SK-N-SH treated with all-trans-retinoic acid at 6 μM for 48 hours (cell line): ENCODE results near the gene VSIG10L.

Experiments used
- ARNTL ChIP-seq: fragments of 450-650 bp; formaldehyde crosslinking; IDR thresholded peaks from 2 replicates; pipeline ENCODE4 v1.5.0; 2020; ENCODE audit warnings: low read depth, mild to moderate bottlenecking, moderate library complexity, borderline replicate concordance
- BACH2 ChIP-seq: fragments of 250-450 bp; sonication (Bioruptor Pico); IDR thresholded peaks from 2 replicates; pipeline ENCODE4 v1.9.0; 2021; ENCODE audit warnings: mild to moderate bottlenecking, borderline replicate concordance
- OSR1 ChIP-seq: fragments of 250-450 bp; sonication (Bioruptor Pico); IDR thresholded peaks from 2 replicates; pipeline ENCODE4 v1.8.0; 2022; ENCODE audit warnings: moderate library complexity, mild to moderate bottlenecking, inconsistent platforms
- PATZ1 ChIP-seq: fragments of 250-450 bp; sonication (Bioruptor Pico); IDR thresholded peaks from 2 replicates; pipeline ENCODE4 v1.8.0; 2020; ENCODE audit warnings: mild to moderate bottlenecking, moderate library complexity, borderline replicate concordance
- ZFP30 ChIP-seq: fragments of 450-650 bp; formaldehyde crosslinking; IDR thresholded peaks from 2 replicates; pipeline ENCODE4 v1.5.0; 2022; ENCODE audit warnings: mild to moderate bottlenecking, moderate library complexity
- ZNF70 ChIP-seq: fragments of 450-650 bp; formaldehyde crosslinking; IDR thresholded peaks from 2 replicates; pipeline ENCODE4 v1.5.0; 2020; ENCODE audit warnings: mild to moderate bottlenecking, moderate library complexity
- ZNF8 ChIP-seq: fragments of 450-650 bp; formaldehyde crosslinking; IDR thresholded peaks from 2 replicates; pipeline ENCODE4 v1.5.0; 2020; ENCODE audit warnings: mild to moderate bottlenecking, moderate library complexity

DNA sequence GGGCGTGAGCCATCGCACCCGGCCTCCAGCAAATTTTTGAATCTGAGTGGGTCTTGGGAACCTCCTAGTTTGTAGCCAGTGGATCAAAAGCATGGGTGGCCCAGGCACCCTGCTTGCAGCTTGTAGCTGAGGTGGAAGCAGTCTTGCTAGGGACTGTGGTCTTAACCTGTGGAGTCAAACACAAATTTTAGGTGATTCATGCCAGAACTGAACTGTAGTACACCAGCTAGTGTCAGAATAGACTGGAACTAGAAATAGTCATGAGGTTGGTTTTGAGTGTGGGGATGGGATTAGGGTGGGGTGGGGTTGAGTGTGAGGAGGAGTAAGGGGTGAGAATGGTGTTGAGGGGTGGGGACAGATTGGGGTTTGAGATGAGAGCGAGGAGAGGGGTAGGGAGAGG, 40.1 kb upstream of the VSIG10L start:
- TF ChIP-seq ZNF70 (CRISPR knock-in tag) (no peak), ARNTL (CRISPR knock-in tag) (no peak), PATZ1 (CRISPR knock-in tag) (no peak), BACH2 (CRISPR knock-in tag) (no peak), ZNF8 (CRISPR knock-in tag) (no peak), ZFP30 (CRISPR knock-in tag) (no peak), OSR1 (CRISPR knock-in tag) (no peak)
